ENCODE results near the gene ACTL6A. TPM values are rescaled to one million over a fixed set of nuclear protein-coding genes. Genes with fewer than 3 reads are reported as not detected.
A peak's percentile ranks its signal among the peaks of the same experiment; 100 is the strongest.
"Not testable (repeated sequence)": the region's sequence is repeated elsewhere in the genome, so short reads cannot be mapped to it uniquely, and the experiment has no call there.

ACTL6A gene
- total RNA-seq, result 23.9 TPM

DNA sequence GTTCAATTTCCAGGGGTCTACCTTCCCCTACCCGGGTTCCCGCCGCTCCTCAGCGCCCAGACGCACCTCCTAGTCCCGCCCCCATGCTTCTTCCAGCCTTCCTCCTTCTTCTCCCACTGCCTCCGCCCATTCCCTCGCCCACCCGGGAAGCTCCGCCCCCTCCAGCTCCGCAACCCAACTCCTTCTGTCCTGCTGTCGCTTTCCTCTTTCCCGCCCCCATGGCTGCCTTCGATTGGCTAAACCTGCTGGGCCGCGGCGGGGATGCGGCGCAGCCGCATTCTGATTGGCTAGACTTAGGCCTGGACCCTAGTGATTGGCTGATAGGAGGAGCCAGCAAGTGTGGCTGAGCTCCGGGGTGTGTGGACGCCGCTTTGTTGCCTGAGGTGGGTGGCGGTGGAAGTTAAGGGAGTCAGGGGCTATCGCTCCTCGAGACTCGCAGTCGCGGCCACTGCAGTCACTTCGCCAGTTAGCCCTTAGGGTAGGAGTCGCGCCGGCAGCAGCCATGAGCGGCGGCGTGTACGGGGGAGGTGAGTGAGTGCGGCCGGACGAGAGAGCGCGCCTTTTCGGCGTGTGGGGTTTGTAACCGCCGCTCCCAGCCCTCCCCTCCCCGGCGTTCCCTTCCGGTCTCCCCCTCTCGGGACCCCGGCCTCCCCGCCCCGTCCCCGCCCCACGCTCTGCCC, at the start of gene ACTL6A:
TSS of gene ACTL6A (plus strand) at position 336 of the 680 bp plus-strand sequence. CDS start at position 503, 167 bp downstream.
- H3K4me1 ChIP-seq, result peaks cover 0 to 3% of the 10 kb centered on the region in 2 donors
- intact Hi-C loops (cut with DNase I), result loop anchor here (1.0 to 2.0 kb wide), 5 partner anchors 42 to 240 kb away; partner anchors contain the start of genes GNB4, MFN1, MRPL47 and NDUFB5
- DNase-seq (ENCODE audit: low spot score in 2 of 2), result peak; percentile 100
- no peaks in the 10 kb centered on the region for H3K36me3 ChIP-seq
- no peaks in the 10 kb centered on the region for H3K9me3 ChIP-seq
- H3K27ac ChIP-seq, result peak within 1 kb of the TSS; percentile 70 to 84
- TF ChIP-seq, protein P1, sequence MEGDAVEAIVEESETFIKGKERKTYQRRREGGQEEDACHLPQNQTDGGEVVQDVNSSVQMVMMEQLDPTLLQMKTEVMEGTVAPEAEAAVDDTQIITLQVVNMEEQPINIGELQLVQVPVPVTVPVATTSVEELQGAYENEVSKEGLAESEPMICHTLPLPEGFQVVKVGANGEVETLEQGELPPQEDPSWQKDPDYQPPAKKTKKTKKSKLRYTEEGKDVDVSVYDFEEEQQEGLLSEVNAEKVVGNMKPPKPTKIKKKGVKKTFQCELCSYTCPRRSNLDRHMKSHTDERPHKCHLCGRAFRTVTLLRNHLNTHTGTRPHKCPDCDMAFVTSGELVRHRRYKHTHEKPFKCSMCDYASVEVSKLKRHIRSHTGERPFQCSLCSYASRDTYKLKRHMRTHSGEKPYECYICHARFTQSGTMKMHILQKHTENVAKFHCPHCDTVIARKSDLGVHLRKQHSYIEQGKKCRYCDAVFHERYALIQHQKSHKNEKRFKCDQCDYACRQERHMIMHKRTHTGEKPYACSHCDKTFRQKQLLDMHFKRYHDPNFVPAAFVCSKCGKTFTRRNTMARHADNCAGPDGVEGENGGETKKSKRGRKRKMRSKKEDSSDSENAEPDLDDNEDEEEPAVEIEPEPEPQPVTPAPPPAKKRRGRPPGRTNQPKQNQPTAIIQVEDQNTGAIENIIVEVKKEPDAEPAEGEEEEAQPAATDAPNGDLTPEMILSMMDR (IDR thresholded peaks at IDR 0.05), result no peak
- H3K27me3 ChIP-seq, result no peaks in the 10 kb centered on the region
- H3K4me3 ChIP-seq, result peak within 1 kb of the TSS; percentile 78 to 85

DNA sequence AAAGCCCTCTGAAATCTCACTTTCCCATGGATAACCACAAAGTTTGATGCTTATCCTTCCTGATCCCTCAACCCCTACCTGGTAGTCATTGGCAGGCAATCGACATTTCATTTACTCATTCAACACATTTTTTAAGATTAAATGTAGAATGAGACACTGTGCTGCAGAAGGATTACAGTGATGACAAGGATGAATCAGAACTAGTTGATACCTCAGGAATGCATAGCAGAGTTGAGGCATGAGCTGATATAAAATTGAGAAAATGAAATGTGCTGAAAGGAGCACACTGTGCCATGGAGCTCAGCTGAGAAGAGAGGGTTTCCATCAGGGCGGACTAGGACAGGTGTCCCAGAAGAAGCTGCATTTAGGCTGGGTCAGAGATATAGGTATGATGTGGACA, 48.9 kb upstream of the ACTL6A start:
- intact Hi-C loops (cut with DNase I), result no loop called here
- TF ChIP-seq, protein P1 (IDR thresholded peaks at IDR 0.05), result no peak
- no peaks in the 10 kb centered on the region for H3K27me3 ChIP-seq
- no peaks in the 10 kb centered on the region for H3K9me3 ChIP-seq
- H3K4me3 ChIP-seq, result no peak overlapping the region
- H3K36me3 ChIP-seq, result no peaks in the 10 kb centered on the region
- H3K27ac ChIP-seq, result no peak overlapping the region
- peaks cover 0 to 2% of the 10 kb centered on the region in 2 donors for H3K4me1 ChIP-seq
- DNase-seq (ENCODE audit: low spot score in 2 of 2), result no peak

DNA sequence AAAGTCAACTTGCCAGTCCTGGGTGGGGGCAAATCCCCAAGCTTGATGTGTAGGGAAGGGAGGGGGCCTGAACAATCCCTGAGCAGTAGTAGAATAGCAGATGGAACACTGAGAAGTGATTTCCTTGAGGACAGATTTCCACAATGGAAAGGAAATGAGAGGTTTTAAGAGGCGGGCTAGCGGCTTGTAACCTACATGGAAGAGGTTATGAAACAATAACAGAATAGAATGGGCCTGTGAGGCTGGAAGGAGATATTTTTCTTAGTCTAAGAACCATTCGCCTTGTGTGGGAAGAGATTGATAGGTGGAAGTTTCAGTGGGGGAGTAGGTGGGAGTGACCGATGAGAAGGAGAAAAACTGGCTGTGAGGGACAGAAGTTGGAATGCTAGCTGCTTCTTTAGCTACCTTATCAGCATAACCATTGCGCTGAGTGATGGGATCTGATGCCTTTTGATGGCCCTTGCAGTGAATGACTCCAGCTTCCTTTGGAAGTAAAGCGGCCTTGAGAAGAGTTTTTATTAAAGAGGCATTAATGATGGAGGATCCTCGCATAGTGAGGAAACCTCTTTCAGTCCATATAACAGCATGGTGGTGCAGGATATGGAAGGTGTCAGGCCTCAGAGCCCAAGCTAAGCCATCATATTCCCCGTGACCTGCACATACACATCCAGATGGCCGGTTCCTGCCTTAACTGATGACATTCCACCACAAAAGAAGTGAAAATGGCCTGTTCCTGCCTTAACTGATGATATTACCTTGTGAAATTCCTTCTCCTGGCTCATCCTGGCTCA, 46.1 kb upstream of the ACTL6A start:
- not testable (repeated sequence) for DNase-seq (ENCODE audit: low spot score in 2 of 2)

DNA sequence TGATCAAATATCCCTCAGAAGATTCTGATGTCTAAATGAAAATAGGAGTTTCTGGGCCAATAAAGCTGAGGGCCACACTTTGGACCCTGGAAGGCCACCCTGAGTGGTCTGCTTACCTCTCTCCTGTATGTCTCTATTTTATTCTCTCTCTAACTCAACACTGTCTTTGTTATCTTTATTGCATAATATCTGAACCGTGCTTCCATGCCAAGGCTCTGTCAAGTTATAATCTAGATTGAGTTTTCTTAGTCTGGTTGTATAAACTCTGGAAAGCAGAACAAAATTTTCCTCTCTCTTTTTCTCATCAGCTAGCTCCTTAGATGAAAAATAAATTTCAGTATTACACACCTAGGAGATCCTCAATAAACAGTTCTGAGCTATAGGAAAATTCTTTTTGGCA, 36.2 kb upstream of the ACTL6A start:
- H3K4me1 ChIP-seq, result peaks cover 4 to 6% of the 10 kb centered on the region in 2 donors
- no peaks in the 10 kb centered on the region for H3K36me3 ChIP-seq
- H3K27ac ChIP-seq, result peak overlapping the region; percentile 55 to 58
- H3K4me3 ChIP-seq, result peak overlapping the region in 1 of 2 donors; percentile 41
- no peaks in the 10 kb centered on the region for H3K9me3 ChIP-seq
- no peaks in the 10 kb centered on the region for H3K27me3 ChIP-seq
- intact Hi-C loops (cut with DNase I), result no loop called here
- DNase-seq (ENCODE audit: low spot score in 2 of 2), result no peak
- TF ChIP-seq, protein P1 (IDR thresholded peaks at IDR 0.05), result no peak

More for the DNA sequence above, 46.1 kb upstream of the ACTL6A start:
- intact Hi-C loops (cut with DNase I); H3K9me3 ChIP-seq; H3K27me3 ChIP-seq; H3K4me1 ChIP-seq; H3K36me3 ChIP-seq; H3K4me3 ChIP-seq; H3K27ac ChIP-seq: not testable (repeated sequence)

DNA sequence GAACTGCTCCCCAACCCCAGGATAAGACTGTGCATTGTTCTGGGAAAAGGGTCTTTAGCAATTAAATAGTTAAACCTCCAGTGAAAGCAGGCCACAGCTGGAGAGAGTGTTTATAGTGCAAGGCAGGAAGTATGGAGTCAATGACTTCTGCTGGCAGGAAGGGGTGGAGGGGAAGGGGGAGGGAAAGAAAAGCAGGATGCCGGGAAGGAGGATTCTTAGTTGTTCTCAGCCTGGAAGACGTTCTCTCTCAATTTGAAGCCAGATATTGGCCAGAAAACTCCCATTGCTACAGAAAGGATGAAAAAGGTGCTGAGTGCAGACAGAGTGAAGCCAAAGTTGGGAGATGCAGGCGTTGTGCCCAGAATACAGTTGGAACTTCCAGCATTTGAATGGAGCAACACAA, 35.7 kb upstream of the ACTL6A start:
- TF ChIP-seq, protein P1 (IDR thresholded peaks at IDR 0.05), result no peak
- Histone ChIP-seq H3K9me3 (no peaks in the 10 kb centered on the region), H3K4me1 (peaks cover 4 to 6% of the 10 kb centered on the region in 2 donors), H3K27me3 (no peaks in the 10 kb centered on the region), H3K4me3 (peak overlapping the region in 1 of 2 donors; percentile 41), H3K27ac (peak overlapping the region; percentile 55 to 58), H3K36me3 (no peaks in the 10 kb centered on the region)
- peak in 1 of 2 donors; percentile 70 for DNase-seq (ENCODE audit: low spot score in 2 of 2)
- intact Hi-C loops (cut with DNase I), result no loop called here

DNA sequence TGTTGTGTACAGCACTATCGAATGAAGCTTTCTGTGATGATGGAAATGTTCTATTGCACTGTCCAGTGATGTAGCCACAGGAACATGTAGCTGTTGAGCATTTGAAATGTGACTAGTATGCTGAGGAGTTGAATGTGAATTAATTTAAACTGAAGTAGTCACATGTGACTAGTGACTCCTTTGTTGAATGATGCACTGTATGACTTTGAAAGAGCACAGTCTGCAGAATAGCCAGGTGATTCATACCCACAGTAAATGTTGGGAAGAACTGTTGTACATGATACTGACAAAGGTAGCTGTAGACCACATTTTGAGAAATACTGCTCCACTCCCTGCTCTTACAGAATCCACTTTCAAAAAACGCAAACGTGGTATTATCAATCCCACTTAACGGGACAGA, 34.0 kb upstream of the ACTL6A start:
- H3K4me3 ChIP-seq, result no peak overlapping the region
- no peaks in the 10 kb centered on the region for H3K36me3 ChIP-seq
- TF ChIP-seq, protein P1 (IDR thresholded peaks at IDR 0.05), result no peak
- no peaks in the 10 kb centered on the region for H3K9me3 ChIP-seq
- DNase-seq (ENCODE audit: low spot score in 2 of 2), result no peak
- no peaks in the 10 kb centered on the region for H3K27me3 ChIP-seq
- peaks cover 4 to 6% of the 10 kb centered on the region in 2 donors for H3K4me1 ChIP-seq
- intact Hi-C loops (cut with DNase I), result no loop called here
- no peak overlapping the region for H3K27ac ChIP-seq
